Stimulated activated memory B cell treated with anti-CD40 and anti-IgM and Interleukin-4, amounts not matched to agents 10 μg/mL and 1 μg/mL and 100 μg/mL, for 72 hours (primary cell): ENCODE results near the gene ZDHHC11B.
"Not testable (repeated sequence)": the region's sequence is repeated elsewhere in the genome, so short reads cannot be mapped to it uniquely, and the experiment has no call there.

ENCODE experiments used
- ATAC-seq: fragments of 150-1000 bp; cut with Tn5 transposase; 2 replicates; pipeline ENCODE4 v1.10.0; 2021
- H3K27ac Mint-ChIP-seq: one replicate; pipeline ENCODE4 v1.8.0; 2022; ENCODE audit warnings: mild to moderate bottlenecking, mixed read lengths
- H3K27me3 Mint-ChIP-seq: one replicate; pipeline ENCODE4 v1.8.0; 2022; ENCODE audit warnings: mixed read lengths
- H3K36me3 Mint-ChIP-seq: one replicate; pipeline ENCODE4 v1.8.0; 2022; ENCODE audit warnings: mixed read lengths
- H3K4me1 Mint-ChIP-seq: one replicate; pipeline ENCODE4 v1.8.0; 2022; ENCODE audit warnings: mixed read lengths
- H3K4me3 Mint-ChIP-seq: one replicate; pipeline ENCODE4 v1.8.0; 2022; ENCODE audit warnings: mild to moderate bottlenecking, moderate library complexity, mixed read lengths
- H3K9me3 Mint-ChIP-seq: one replicate; pipeline ENCODE4 v1.8.0; 2022; ENCODE audit warnings: mixed read lengths

Gene ZDHHC11B

GRCh38 chr5:784428-785177 lies at the start of gene ZDHHC11B:
Gene ZDHHC11B, minus strand, starts transcription at chr5:784729. Its CDS starts 17,810 bp downstream, at chr5:766919.
- not testable (repeated sequence) for H3K36me3 Mint-ChIP-seq, H3K27ac Mint-ChIP-seq, H3K4me1 Mint-ChIP-seq, H3K9me3 Mint-ChIP-seq
- peak; percentile 76 for ATAC-seq
- Mint-ChIP-seq H3K4me3 (peak within 1 kb of the TSS; percentile 72), H3K27me3 (peaks cover 39% of the 10 kb centered on the region)

GRCh38 chr5:834013-834412 lies 49.5 kb upstream of the ZDHHC11B start:
- not testable (repeated sequence) for H3K27me3 Mint-ChIP-seq, H3K4me3 Mint-ChIP-seq, H3K4me1 Mint-ChIP-seq, H3K9me3 Mint-ChIP-seq, H3K36me3 Mint-ChIP-seq, H3K27ac Mint-ChIP-seq, ATAC-seq

GRCh38 chr5:828194-828593 lies 43.7 kb upstream of the ZDHHC11B start:
- H3K4me1 Mint-ChIP-seq, H3K9me3 Mint-ChIP-seq, H3K4me3 Mint-ChIP-seq, H3K36me3 Mint-ChIP-seq, H3K27ac Mint-ChIP-seq: not testable (repeated sequence)
- ATAC-seq = peak; percentile 61
- peaks cover 25% of the 10 kb centered on the region for H3K27me3 Mint-ChIP-seq

- not testable (repeated sequence) for H3K4me3 Mint-ChIP-seq, ATAC-seq, H3K9me3 Mint-ChIP-seq, H3K27ac Mint-ChIP-seq, H3K4me1 Mint-ChIP-seq, H3K36me3 Mint-ChIP-seq
- H3K27me3 Mint-ChIP-seq = peaks cover 40% of the 10 kb centered on the region
Observed at GRCh38 chr5:825544-825943, 41.0 kb upstream of the ZDHHC11B start.

GRCh38 chr5:821504-821903 lies 37.0 kb upstream of the ZDHHC11B start:
- H3K4me1 Mint-ChIP-seq = no peaks in the 10 kb centered on the region
- H3K27me3 Mint-ChIP-seq = peaks cover 68% of the 10 kb centered on the region
- no peak overlapping the region for H3K4me3 Mint-ChIP-seq
- H3K27ac Mint-ChIP-seq = no peak overlapping the region
- H3K36me3 Mint-ChIP-seq = peaks cover 7% of the 10 kb centered on the region
- ATAC-seq = no peak
- H3K9me3 Mint-ChIP-seq = peaks cover 7% of the 10 kb centered on the region

GRCh38 chr5:820245-820644 lies 35.7 kb upstream of the ZDHHC11B start:
- no peak overlapping the region for H3K27ac Mint-ChIP-seq
- no peak overlapping the region for H3K4me3 Mint-ChIP-seq
- peaks cover 7% of the 10 kb centered on the region for H3K36me3 Mint-ChIP-seq
- peaks cover 66% of the 10 kb centered on the region for H3K27me3 Mint-ChIP-seq
- ATAC-seq = peak; percentile 2
- peaks cover 10% of the 10 kb centered on the region for H3K9me3 Mint-ChIP-seq
- no peaks in the 10 kb centered on the region for H3K4me1 Mint-ChIP-seq

GRCh38 chr5:819078-819477 lies 34.5 kb upstream of the ZDHHC11B start:
- no peak overlapping the region for H3K27ac Mint-ChIP-seq
- H3K27me3 Mint-ChIP-seq = peaks cover 55% of the 10 kb centered on the region
- H3K36me3 Mint-ChIP-seq = peaks cover 7% of the 10 kb centered on the region
- peak; percentile 2 for ATAC-seq
- no peak overlapping the region for H3K4me3 Mint-ChIP-seq
- H3K4me1 Mint-ChIP-seq = no peaks in the 10 kb centered on the region
- peaks cover 11% of the 10 kb centered on the region for H3K9me3 Mint-ChIP-seq

GRCh38 chr5:816176-816575 lies 31.6 kb upstream of the ZDHHC11B start:
- H3K27ac Mint-ChIP-seq = no peak overlapping the region
- no peak overlapping the region for H3K4me3 Mint-ChIP-seq
- H3K9me3 Mint-ChIP-seq = peaks cover 8% of the 10 kb centered on the region
- no peaks in the 10 kb centered on the region for H3K4me1 Mint-ChIP-seq
- no peaks in the 10 kb centered on the region for H3K36me3 Mint-ChIP-seq
- H3K27me3 Mint-ChIP-seq = peaks cover 46% of the 10 kb centered on the region
- ATAC-seq = no peak

GRCh38 chr5:815449-815848 lies 30.9 kb upstream of the ZDHHC11B start:
- Mint-ChIP-seq H3K4me1 (no peaks in the 10 kb centered on the region), H3K36me3 (no peaks in the 10 kb centered on the region), H3K4me3 (no peak overlapping the region), H3K27me3 (peaks cover 38% of the 10 kb centered on the region), H3K27ac (no peak overlapping the region), H3K9me3 (peaks cover 8% of the 10 kb centered on the region)
- no peak for ATAC-seq

- peaks cover 28% of the 10 kb centered on the region for H3K27me3 Mint-ChIP-seq
- not testable (repeated sequence) for H3K9me3 Mint-ChIP-seq, H3K27ac Mint-ChIP-seq, H3K4me3 Mint-ChIP-seq, H3K36me3 Mint-ChIP-seq, H3K4me1 Mint-ChIP-seq
- peak; percentile 42 for ATAC-seq
Observed at GRCh38 chr5:813575-813974, 29.0 kb upstream of the ZDHHC11B start.

GRCh38 chr5:811384-811783 lies 26.9 kb upstream of the ZDHHC11B start:
- not testable (repeated sequence) for H3K4me1 Mint-ChIP-seq, H3K4me3 Mint-ChIP-seq, H3K36me3 Mint-ChIP-seq, H3K27ac Mint-ChIP-seq, ATAC-seq, H3K9me3 Mint-ChIP-seq
- H3K27me3 Mint-ChIP-seq = peaks cover 17% of the 10 kb centered on the region

GRCh38 chr5:807719-808514 lies 23.4 kb upstream of the ZDHHC11B start:
- not testable (repeated sequence) for H3K4me1 Mint-ChIP-seq, H3K27ac Mint-ChIP-seq, H3K36me3 Mint-ChIP-seq, H3K4me3 Mint-ChIP-seq
- peak; percentile 26 for ATAC-seq
- peaks cover 38% of the 10 kb centered on the region for H3K27me3 Mint-ChIP-seq
- peaks cover 20% of the 10 kb centered on the region for H3K9me3 Mint-ChIP-seq

- H3K36me3 Mint-ChIP-seq = peaks cover 8% of the 10 kb centered on the region
- no peak overlapping the region for H3K27ac Mint-ChIP-seq
- H3K27me3 Mint-ChIP-seq = peaks cover 65% of the 10 kb centered on the region
- H3K4me1 Mint-ChIP-seq = no peaks in the 10 kb centered on the region
- ATAC-seq = no peak
- H3K9me3 Mint-ChIP-seq = peaks cover 28% of the 10 kb centered on the region
- no peak overlapping the region for H3K4me3 Mint-ChIP-seq
Observed at GRCh38 chr5:801472-801871, 16.9 kb upstream of the ZDHHC11B start.

GRCh38 chr5:801055-801454 lies 16.5 kb upstream of the ZDHHC11B start:
- H3K9me3 Mint-ChIP-seq = peaks cover 29% of the 10 kb centered on the region

GRCh38 chr5:798505-799138 lies 14.1 kb upstream of the ZDHHC11B start:
- not testable (repeated sequence) for H3K36me3 Mint-ChIP-seq, ATAC-seq, H3K4me1 Mint-ChIP-seq, H3K4me3 Mint-ChIP-seq, H3K27ac Mint-ChIP-seq
- H3K27me3 Mint-ChIP-seq = peaks cover 66% of the 10 kb centered on the region
- peaks cover 26% of the 10 kb centered on the region for H3K9me3 Mint-ChIP-seq

More at GRCh38 chr5:801055-801454, 16.5 kb upstream of the ZDHHC11B start:
- H3K27ac Mint-ChIP-seq, H3K4me1 Mint-ChIP-seq, H3K36me3 Mint-ChIP-seq, ATAC-seq, H3K4me3 Mint-ChIP-seq: not testable (repeated sequence)
- peaks cover 66% of the 10 kb centered on the region for H3K27me3 Mint-ChIP-seq
